GM21526 (cell line): ENCODE data around the gene TRAF1.

Source experiments
- ATAC-seq: cut with Tn5 transposase; IDR thresholded peaks from one replicate; pipeline ENCODE4 v1.9.1; 2021; ENCODE audit warnings: moderate library complexity; ENCODE audit not compliant: unreplicated experiment, low FRiP score

Gene TRAF1

GRCh38 chr9:120891245-120891883 lies 35.2 kb downstream of the TRAF1 start:
- no peak for ATAC-seq

GRCh38 chr9:120890320-120891244 lies 36.0 kb downstream of the TRAF1 start:
- ATAC-seq = no peak

GRCh38 chr9:120889606-120890271 lies 36.9 kb downstream of the TRAF1 start:
- no peak for ATAC-seq

GRCh38 chr9:120888626-120889025 lies 38.0 kb downstream of the TRAF1 start:
- ATAC-seq = no peak

- ATAC-seq = no peak
These were observed 40.1 kb downstream of the TRAF1 start for GRCh38 chr9:120886490-120886967.

- ATAC-seq = no peak
These were observed 40.6 kb downstream of the TRAF1 start for GRCh38 chr9:120885958-120886357.

- no peak for ATAC-seq
These were observed 41.1 kb downstream of the TRAF1 start for GRCh38 chr9:120885457-120885856.

GRCh38 chr9:120883608-120883996 lies 43.0 kb downstream of the TRAF1 start:
- ATAC-seq = no peak

GRCh38 chr9:120882935-120883607 lies 43.5 kb downstream of the TRAF1 start:
- ATAC-seq = no peak

- ATAC-seq = no peak
These were observed 47.1 kb downstream of the TRAF1 start for GRCh38 chr9:120879446-120879845.

GRCh38 chr9:120878188-120879130 lies 48.1 kb downstream of the TRAF1 start:
- no peak for ATAC-seq

GRCh38 chr9:120877276-120878034 lies 49.1 kb downstream of the TRAF1 start:
- peak; percentile 31 for ATAC-seq

GRCh38 chr9:120876842-120877240 lies 49.8 kb downstream of the TRAF1 start, which contains the start of gene PHF19:
Gene PHF19 (minus strand): TSS chr9:120877188. CDS start chr9:120874741, 2,447 bp downstream.
- peak; percentile 8 for ATAC-seq

GRCh38 chr9:120875954-120876841 lies 50.4 kb downstream of the TRAF1 start:
- ATAC-seq = peak; percentile 44

- peak; percentile 1 for ATAC-seq
These were observed 51.0 kb downstream of the TRAF1 start for GRCh38 chr9:120875643-120875953.

GRCh38 chr9:120875195-120875565 lies 51.4 kb downstream of the TRAF1 start:
- no peak for ATAC-seq

- ATAC-seq = no peak
These were observed 52.1 kb downstream of the TRAF1 start for GRCh38 chr9:120874226-120875194.
